H9 (cell line): ENCODE data around the gene FALEC. TPM values are rescaled to one million over a fixed set of nuclear protein-coding genes. Genes with fewer than 3 reads are reported as not detected.

Experiments used
- DNase-seq: peaks from one replicate; pipeline ENCODE4 v3.0.0-alpha.2; 2017
- H2AFZ ChIP-seq: one replicate; pipeline ENCODE4 v1.6.1; 2013; ENCODE audit warnings: mild to moderate bottlenecking, low read length, control low read depth, moderate library complexity
- H2AK5ac ChIP-seq: 2 replicates; pipeline ENCODE4 v1.6.1; 2013; ENCODE audit warnings: low read length, control low read depth, mixed read lengths; ENCODE audit not compliant: insufficient read length
- H2BK120ac ChIP-seq: one replicate; pipeline ENCODE4 v1.6.1; 2013; ENCODE audit warnings: low read depth, mild to moderate bottlenecking, low read length, control low read depth, inconsistent platforms; ENCODE audit not compliant: poor library complexity, severe bottlenecking
- H2BK12ac ChIP-seq: 2 replicates; pipeline ENCODE4 v1.6.1; 2013; ENCODE audit warnings: low read length, control low read depth, mixed read lengths, low read depth; ENCODE audit not compliant: insufficient read length
- H2BK15ac ChIP-seq: 2 replicates; pipeline ENCODE4 v1.6.1; 2013; ENCODE audit warnings: low read depth, low read length, control low read depth
- H2BK20ac ChIP-seq: one replicate; pipeline ENCODE4 v1.6.1; 2013; ENCODE audit warnings: low read depth, mild to moderate bottlenecking, low read length, control low read depth, inconsistent platforms; ENCODE audit not compliant: poor library complexity, severe bottlenecking
- H2BK5ac ChIP-seq: 2 replicates; pipeline ENCODE4 v1.6.1; 2013; ENCODE audit warnings: low read length, control low read depth, mixed read lengths; ENCODE audit not compliant: insufficient read length
- H3K14ac ChIP-seq: 2 replicates; pipeline ENCODE4 v1.6.1; 2013; ENCODE audit warnings: low read length, control low read depth; ENCODE audit not compliant: insufficient read depth
- H3K18ac ChIP-seq: 2 replicates; pipeline ENCODE4 v1.6.1; 2013; ENCODE audit warnings: low read depth, mild to moderate bottlenecking, mixed read lengths, low read length, control low read depth; ENCODE audit not compliant: insufficient read length
- H3K23ac ChIP-seq: 2 replicates; pipeline ENCODE4 v1.6.1; 2013; ENCODE audit warnings: low read length, control low read depth, mixed read lengths, low read depth; ENCODE audit not compliant: insufficient read length
- H3K23me2 ChIP-seq: 2 replicates; pipeline ENCODE4 v1.6.1; 2013; ENCODE audit warnings: low read depth, mild to moderate bottlenecking, mixed read lengths, low read length, control low read depth; ENCODE audit not compliant: insufficient read length, poor library complexity, severe bottlenecking
- H3K27ac ChIP-seq: 2 replicates; pipeline ENCODE4 v1.5.1; 2013; ENCODE audit warnings: low read length, control low read depth, mixed read lengths, low read depth; ENCODE audit not compliant: insufficient read length
- H3K27me3 ChIP-seq: 2 replicates; pipeline ENCODE4 v1.6.1; 2013; ENCODE audit warnings: low read length, control low read depth, inconsistent platforms; ENCODE audit not compliant: insufficient read depth
- H3K4ac ChIP-seq: 2 replicates; pipeline ENCODE4 v1.6.1; 2013; ENCODE audit warnings: low read depth, mild to moderate bottlenecking, control low read depth, inconsistent platforms, low read length, moderate library complexity
- H3K4me1 ChIP-seq: 2 replicates; pipeline ENCODE4 v1.6.1; 2013; ENCODE audit warnings: low read length, control low read depth, inconsistent platforms; ENCODE audit not compliant: insufficient read depth
- H3K4me2 ChIP-seq: 2 replicates; pipeline ENCODE4 v1.6.1; 2013; ENCODE audit warnings: low read length, control low read depth, mixed read lengths; ENCODE audit not compliant: insufficient read length, insufficient read depth
- H3K56ac ChIP-seq: 2 replicates; pipeline ENCODE4 v1.6.1; 2013; ENCODE audit warnings: low read depth, mild to moderate bottlenecking, mixed read lengths, low read length, control low read depth; ENCODE audit not compliant: insufficient read length
- H3K79me1 ChIP-seq: 2 replicates; pipeline ENCODE4 v1.6.1; 2013; ENCODE audit warnings: low read depth, mild to moderate bottlenecking, moderate library complexity, low read length, control low read depth, inconsistent platforms; ENCODE audit not compliant: insufficient read depth, poor library complexity, severe bottlenecking
- H3K79me2 ChIP-seq: 2 replicates; pipeline ENCODE4 v1.6.1; 2013; ENCODE audit warnings: low read length, control low read depth, inconsistent platforms; ENCODE audit not compliant: insufficient read depth
- H3K9ac ChIP-seq: 2 replicates; pipeline ENCODE4 v1.6.1; 2013; ENCODE audit warnings: low read length, control low read depth, mixed read lengths; ENCODE audit not compliant: insufficient read length; ENCODE audit errors: extremely low read depth
- H3K9me3 ChIP-seq: one replicate; pipeline ENCODE4 v1.6.1; 2013; ENCODE audit warnings: low read depth, low read length, inconsistent platforms; ENCODE audit not compliant: control insufficient read depth
- H3T11ph ChIP-seq: one replicate; pipeline ENCODE4 v1.6.1; 2013; ENCODE audit warnings: mild to moderate bottlenecking, low read length, control low read depth, inconsistent platforms
- H4K20me1 ChIP-seq: one replicate; pipeline ENCODE4 v1.6.1; 2013; ENCODE audit not compliant: control insufficient read depth, insufficient read length, insufficient read depth
- H4K5ac ChIP-seq: 2 replicates; pipeline ENCODE4 v1.6.1; 2013; ENCODE audit warnings: low read depth, mild to moderate bottlenecking, mixed read lengths, low read length, control low read depth; ENCODE audit not compliant: insufficient read length
- H4K8ac ChIP-seq: replicated peaks from 2 replicates; pipeline ENCODE4 v1.6.1; 2013; ENCODE audit warnings: low read length, control low read depth, mixed read lengths, low read depth; ENCODE audit not compliant: insufficient read length
- H4K91ac ChIP-seq: 2 replicates; pipeline ENCODE4 v1.6.1; 2013; ENCODE audit warnings: low read depth, mild to moderate bottlenecking, moderate library complexity, mixed read lengths, low read length, control low read depth; ENCODE audit not compliant: insufficient read length
- H3K27ac Mint-ChIP-seq, 3 experiments: 2 replicates in 2 of 3; 3 replicates in 1 of 3; pipeline ENCODE4 v1.8.0; 2020 to 2021; ENCODE audit warnings: mixed read lengths in 3 of 3, mild to moderate bottlenecking in 1 of 3, moderate library complexity in 1 of 3
- H3K27me3 Mint-ChIP-seq: 2 replicates; pipeline ENCODE4 v1.8.0; 2021; ENCODE audit warnings: low read depth, mild to moderate bottlenecking, moderate library complexity, mixed read lengths
- H3K36me3 Mint-ChIP-seq, 3 experiments: 2 replicates in 2 of 3; 3 replicates in 1 of 3; pipeline ENCODE4 v1.8.0; 2020 to 2021; ENCODE audit warnings: low read depth in 3 of 3, mixed read lengths in 3 of 3; ENCODE audit not compliant: insufficient read depth in 1 of 3
- H3K4me1 Mint-ChIP-seq, 2 experiments: 2 replicates each; pipeline ENCODE4 v1.8.0; 2020; ENCODE audit warnings: mixed read lengths in 2 of 2
- H3K4me3 Mint-ChIP-seq, 2 experiments: 2 replicates in 1 of 2; 3 replicates in 1 of 2; pipeline ENCODE4 v1.8.0; 2020 to 2021; ENCODE audit warnings: mild to moderate bottlenecking in 2 of 2, mixed read lengths in 2 of 2, moderate library complexity in 1 of 2
- H3K9me3 Mint-ChIP-seq, 2 experiments: 2 replicates in 1 of 2; 3 replicates in 1 of 2; pipeline ENCODE4 v1.8.0; 2020; ENCODE audit warnings: mild to moderate bottlenecking in 2 of 2, mixed read lengths in 2 of 2, moderate library complexity in 1 of 2
- WGBS: extraction: QIAGEN DNeasy Blood & Tissue Kit; methylation state at CpG from one replicate; pipeline ENCODE4 v1.1.7; 2013; ENCODE audit warnings: missing lambda C conversion rate, low lambda C conversion rate, mixed read lengths; ENCODE audit not compliant: insufficient read length; ENCODE audit errors: extremely low coverage; 5-methylcytosine and 5-hydroxymethylcytosine counted together
- total RNA-seq: library from RNA; stranded (reverse); gene quantifications from 2 replicates; pipeline ENCODE4 v1.2.1, GENCODE V29; 2021
- TF ChIP-seq, protein P1 (sequence below): fragments of 200-600 bp; sonication (generic); conservative IDR thresholded peaks from 3 replicates; pipeline ENCODE4 v1.8.0; 2021; ENCODE audit warnings: antibody characterized with exemption, mild to moderate bottlenecking

FALEC gene
- total RNA-seq, 1 experiment from 2014 or later: not detected

DNA sequence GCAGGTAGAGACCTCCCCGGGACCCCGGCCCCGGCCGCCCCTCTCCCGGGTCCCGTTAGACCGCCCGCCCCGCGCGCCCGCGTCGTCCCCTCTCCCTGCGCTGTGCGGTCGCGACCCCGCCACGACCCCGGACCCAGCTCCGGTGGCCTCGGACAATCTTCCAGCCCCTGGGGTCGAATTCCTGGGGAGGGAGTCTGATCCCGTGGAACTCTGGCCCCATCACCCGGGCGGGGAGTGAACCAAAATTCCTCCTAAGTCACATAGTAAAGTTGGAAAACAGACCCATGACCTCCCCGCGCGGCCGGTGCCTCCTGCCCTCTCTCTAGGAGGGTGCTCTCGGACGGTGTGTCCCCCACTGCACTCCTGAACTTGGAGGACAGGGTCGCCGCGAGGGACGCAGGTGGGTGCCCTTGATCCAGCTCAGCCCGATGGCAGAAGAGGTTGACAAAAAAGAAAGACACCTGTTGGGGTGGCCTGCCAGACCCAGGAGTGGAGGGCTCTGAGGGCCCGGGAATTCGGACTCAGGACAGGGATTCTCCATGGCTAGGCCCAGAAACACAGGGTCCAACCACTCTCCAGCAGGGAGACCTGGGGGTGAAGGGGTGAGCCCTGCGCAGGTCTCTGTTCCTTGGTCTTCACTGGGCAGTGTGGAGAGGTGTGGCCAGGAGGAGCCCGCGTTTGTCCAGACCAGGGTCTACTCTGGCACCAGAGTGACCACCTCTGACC, 34.1 kb downstream of the FALEC start:
- Histone ChIP-seq H4K8ac (no peak overlapping the region), H2AFZ (no peak overlapping the region), H3K9me3 (no peaks in the 10 kb centered on the region), H2BK5ac (no peak overlapping the region), H3K56ac (no peak overlapping the region), H3K9ac (no peak overlapping the region), H2BK12ac (no peak overlapping the region), H4K5ac (no peak overlapping the region), H3T11ph (no peak overlapping the region), H4K20me1 (no peaks in the 10 kb centered on the region), H2BK20ac (no peak overlapping the region), H3K27ac (no peak overlapping the region), H3K14ac (no peak overlapping the region; the same call in 1 of the 2 replicates), H3K23me2 (peaks cover 10% of the 10 kb centered on the region), H3K4ac (no peak overlapping the region), H2BK15ac (no peak overlapping the region), H3K4me2 (peak overlapping the region; percentile 48), H4K91ac (no peak overlapping the region), H2AK5ac (no peak overlapping the region), H3K79me1 (no peaks in the 10 kb centered on the region), H3K79me2 (no peaks in the 10 kb centered on the region), H2BK120ac (no peak overlapping the region), H3K4me1 (0 out of 2 replicates have a peak, but pooled peaks cover 3% of the 10 kb centered on the region), H3K27me3 (peaks cover 3% of the 10 kb centered on the region; the same call in 1 of the 2 replicates), H3K18ac (no peak overlapping the region), H3K23ac (no peak overlapping the region)
- no peak overlapping the region for H3K27ac Mint-ChIP-seq
- DNase-seq: peak; percentile 45
- H3K36me3 Mint-ChIP-seq: peaks cover 0 to 2% (median 0%) of the 10 kb centered on the region in 3 experiments; a peak in 2 of 7 replicates
- TF ChIP-seq, protein P1, sequence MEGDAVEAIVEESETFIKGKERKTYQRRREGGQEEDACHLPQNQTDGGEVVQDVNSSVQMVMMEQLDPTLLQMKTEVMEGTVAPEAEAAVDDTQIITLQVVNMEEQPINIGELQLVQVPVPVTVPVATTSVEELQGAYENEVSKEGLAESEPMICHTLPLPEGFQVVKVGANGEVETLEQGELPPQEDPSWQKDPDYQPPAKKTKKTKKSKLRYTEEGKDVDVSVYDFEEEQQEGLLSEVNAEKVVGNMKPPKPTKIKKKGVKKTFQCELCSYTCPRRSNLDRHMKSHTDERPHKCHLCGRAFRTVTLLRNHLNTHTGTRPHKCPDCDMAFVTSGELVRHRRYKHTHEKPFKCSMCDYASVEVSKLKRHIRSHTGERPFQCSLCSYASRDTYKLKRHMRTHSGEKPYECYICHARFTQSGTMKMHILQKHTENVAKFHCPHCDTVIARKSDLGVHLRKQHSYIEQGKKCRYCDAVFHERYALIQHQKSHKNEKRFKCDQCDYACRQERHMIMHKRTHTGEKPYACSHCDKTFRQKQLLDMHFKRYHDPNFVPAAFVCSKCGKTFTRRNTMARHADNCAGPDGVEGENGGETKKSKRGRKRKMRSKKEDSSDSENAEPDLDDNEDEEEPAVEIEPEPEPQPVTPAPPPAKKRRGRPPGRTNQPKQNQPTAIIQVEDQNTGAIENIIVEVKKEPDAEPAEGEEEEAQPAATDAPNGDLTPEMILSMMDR: peak; percentile 20; the same call in 1 of the 3 replicates
- H3K27me3 Mint-ChIP-seq: peaks cover 40% of the 10 kb centered on the region
- peak overlapping the region; percentile 69 to 87 for H3K4me3 Mint-ChIP-seq
- peaks cover 16 to 28% of the 10 kb centered on the region in 2 experiments for H3K4me1 Mint-ChIP-seq
- no peaks in the 10 kb centered on the region for H3K9me3 Mint-ChIP-seq
- WGBS: no CpG with 5 or more reads among the region's 43 CpGs
